Measurements from ENCODE around the gene RIN1. TPM values are rescaled to one million over a fixed set of nuclear protein-coding genes. Genes with fewer than 3 reads are reported as not detected.
A peak's percentile ranks its signal among the peaks of the same experiment; 100 is the strongest.

Gene RIN1
- total RNA-seq, 2 donors from 2014 or later, result 2.2 to 2.6 TPM

GRCh38 chr11:66365711-66366619 lies 29.7 kb upstream of the RIN1 start:
- Mint-ChIP-seq H3K27me3 (ENCODE audit: insufficient read depth) (no peaks in the 10 kb centered on the region), H3K4me3 (no peak overlapping the region), H3K4me1 (peaks cover 12% of the 10 kb centered on the region), H3K9me3 (no peaks in the 10 kb centered on the region), H3K27ac (no peak overlapping the region), H3K36me3 (ENCODE audit: low read depth) (peaks cover 57% of the 10 kb centered on the region)
- H3K36me3 ChIP-seq (ENCODE audit: control insufficient read depth, insufficient read depth, low read length), result peaks cover 58% of the 10 kb centered on the region
- DNase-seq, result peak; percentile 42
- no peaks in the 10 kb centered on the region for H3K9me3 ChIP-seq (ENCODE audit: control insufficient read depth, low read length)
- H3K27ac ChIP-seq (ENCODE audit: low read depth, low read length), result no peak overlapping the region
- H3K9ac ChIP-seq (ENCODE audit: extremely low read depth, low read length, poor library complexity, severe bottlenecking), result no peak overlapping the region
- no peaks in the 10 kb centered on the region for H3K27me3 ChIP-seq (ENCODE audit: control insufficient read depth, insufficient read depth, low read length, poor library complexity, severe bottlenecking)
- WGBS, 2 experiments (ENCODE audit: insufficient coverage in 1 of 2, insufficient read length in 1 of 2), result 92 to 93% methylated on average over 6 to 14 of the region's 14 CpGs
- TF ChIP-seq CTCF (conservative IDR thresholded peaks at IDR 0.05), result no peak
- no peak overlapping the region for H3K4me3 ChIP-seq (ENCODE audit: low read length)
- H3K4me1 ChIP-seq (ENCODE audit: control insufficient read depth, insufficient read depth, low read length), result no peaks in the 10 kb centered on the region

GRCh38 chr11:66365166-66365565 lies 28.9 kb upstream of the RIN1 start:
- 94 to 100% methylated on average over 6 of the region's 6 CpGs for WGBS, 2 experiments (ENCODE audit: insufficient coverage in 1 of 2, insufficient read length in 1 of 2)
- peak overlapping the region; percentile 41 for H3K27ac ChIP-seq (ENCODE audit: low read depth, low read length)
- no peaks in the 10 kb centered on the region for H3K27me3 ChIP-seq (ENCODE audit: control insufficient read depth, insufficient read depth, low read length, poor library complexity, severe bottlenecking)
- TF ChIP-seq CTCF (conservative IDR thresholded peaks at IDR 0.05), result no peak
- H3K4me1 ChIP-seq (ENCODE audit: control insufficient read depth, insufficient read depth, low read length), result no peaks in the 10 kb centered on the region
- H3K36me3 Mint-ChIP-seq (ENCODE audit: low read depth), result peaks cover 58% of the 10 kb centered on the region
- H3K9me3 Mint-ChIP-seq, result no peaks in the 10 kb centered on the region
- peaks cover 7% of the 10 kb centered on the region for H3K4me1 Mint-ChIP-seq
- DNase-seq, result no peak
- H3K4me3 ChIP-seq (ENCODE audit: low read length), result no peak overlapping the region
- H3K27me3 Mint-ChIP-seq (ENCODE audit: insufficient read depth), result no peaks in the 10 kb centered on the region
- no peak overlapping the region for H3K9ac ChIP-seq (ENCODE audit: extremely low read depth, low read length, poor library complexity, severe bottlenecking)
- H3K9me3 ChIP-seq (ENCODE audit: control insufficient read depth, low read length), result no peaks in the 10 kb centered on the region
- no peak overlapping the region for H3K4me3 Mint-ChIP-seq
- H3K36me3 ChIP-seq (ENCODE audit: control insufficient read depth, insufficient read depth, low read length), result peaks cover 58% of the 10 kb centered on the region
- H3K27ac Mint-ChIP-seq, result no peak overlapping the region

GRCh38 chr11:66363805-66364535 lies 27.7 kb upstream of the RIN1 start:
- TF ChIP-seq CTCF (conservative IDR thresholded peaks at IDR 0.05), result peak; percentile 98
- Histone ChIP-seq H3K9me3 (ENCODE audit: control insufficient read depth, low read length) (no peaks in the 10 kb centered on the region), H3K4me3 (ENCODE audit: low read length) (no peak overlapping the region), H3K27ac (ENCODE audit: low read depth, low read length) (no peak overlapping the region), H3K36me3 (ENCODE audit: control insufficient read depth, insufficient read depth, low read length) (peaks cover 53% of the 10 kb centered on the region), H3K9ac (ENCODE audit: extremely low read depth, low read length, poor library complexity, severe bottlenecking) (no peak overlapping the region), H3K4me1 (ENCODE audit: control insufficient read depth, insufficient read depth, low read length) (no peaks in the 10 kb centered on the region), H3K27me3 (ENCODE audit: control insufficient read depth, insufficient read depth, low read length, poor library complexity, severe bottlenecking) (no peaks in the 10 kb centered on the region)
- peak; percentile 98 for DNase-seq
- H3K4me1 Mint-ChIP-seq, result no peaks in the 10 kb centered on the region
- H3K4me3 Mint-ChIP-seq, result no peak overlapping the region
- H3K27ac Mint-ChIP-seq, result no peak overlapping the region
- H3K9me3 Mint-ChIP-seq, result no peaks in the 10 kb centered on the region
- H3K27me3 Mint-ChIP-seq (ENCODE audit: insufficient read depth), result no peaks in the 10 kb centered on the region
- 78 to 80% methylated on average over 3 to 15 of the region's 15 CpGs for WGBS, 2 experiments (ENCODE audit: insufficient coverage in 1 of 2, insufficient read length in 1 of 2)
- peaks cover 54% of the 10 kb centered on the region for H3K36me3 Mint-ChIP-seq (ENCODE audit: low read depth)

All from endodermal cell (in vitro differentiated cells).